Measurements from ENCODE around the gene STYX.

STYX gene, protein sequence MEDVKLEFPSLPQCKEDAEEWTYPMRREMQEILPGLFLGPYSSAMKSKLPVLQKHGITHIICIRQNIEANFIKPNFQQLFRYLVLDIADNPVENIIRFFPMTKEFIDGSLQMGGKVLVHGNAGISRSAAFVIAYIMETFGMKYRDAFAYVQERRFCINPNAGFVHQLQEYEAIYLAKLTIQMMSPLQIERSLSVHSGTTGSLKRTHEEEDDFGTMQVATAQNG

DNA sequence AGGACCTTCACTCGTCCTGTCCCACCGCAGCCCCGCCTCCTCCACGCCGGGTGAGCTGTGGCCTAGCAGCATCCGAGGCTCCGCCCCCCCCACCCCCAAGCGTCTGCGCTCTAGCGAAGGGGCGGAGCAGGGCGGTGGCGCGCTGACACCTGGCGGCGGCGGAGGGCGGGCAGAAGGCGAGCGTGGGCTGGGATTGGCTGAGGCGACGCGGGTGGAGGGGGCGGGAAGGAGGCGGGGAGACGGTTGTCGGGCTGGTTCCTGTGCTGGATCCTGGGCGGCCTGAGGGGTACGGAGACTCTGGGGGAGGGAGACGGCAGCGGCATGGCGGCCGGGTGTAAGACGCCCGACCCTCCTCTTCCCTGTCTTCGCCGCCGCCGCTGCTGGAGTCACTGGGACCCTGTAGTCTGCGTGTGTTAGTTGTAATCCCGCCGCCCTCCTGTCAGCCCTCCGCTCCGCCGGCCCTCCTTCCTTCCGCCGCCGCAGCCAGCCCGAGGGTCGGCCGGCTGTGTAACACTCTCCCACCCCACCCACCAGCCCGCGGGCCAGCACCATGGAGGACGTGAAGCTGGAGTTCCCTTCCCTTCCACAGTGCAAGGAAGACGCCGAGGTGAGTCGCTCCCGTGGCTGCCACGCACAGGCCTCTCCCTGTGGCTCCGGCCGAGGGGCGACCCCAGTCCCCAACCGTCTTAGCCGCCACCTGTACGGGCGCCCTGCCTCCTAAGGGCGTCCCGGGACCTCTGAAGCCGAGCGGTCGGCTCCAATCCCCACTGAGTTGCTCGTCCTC, at the start of gene STYX:
TSS of gene STYX (plus strand) at position 242 of the 784 bp plus-strand sequence. CDS start at position 551, 309 bp downstream.
- peak; percentile 93 for DNase-seq

DNA sequence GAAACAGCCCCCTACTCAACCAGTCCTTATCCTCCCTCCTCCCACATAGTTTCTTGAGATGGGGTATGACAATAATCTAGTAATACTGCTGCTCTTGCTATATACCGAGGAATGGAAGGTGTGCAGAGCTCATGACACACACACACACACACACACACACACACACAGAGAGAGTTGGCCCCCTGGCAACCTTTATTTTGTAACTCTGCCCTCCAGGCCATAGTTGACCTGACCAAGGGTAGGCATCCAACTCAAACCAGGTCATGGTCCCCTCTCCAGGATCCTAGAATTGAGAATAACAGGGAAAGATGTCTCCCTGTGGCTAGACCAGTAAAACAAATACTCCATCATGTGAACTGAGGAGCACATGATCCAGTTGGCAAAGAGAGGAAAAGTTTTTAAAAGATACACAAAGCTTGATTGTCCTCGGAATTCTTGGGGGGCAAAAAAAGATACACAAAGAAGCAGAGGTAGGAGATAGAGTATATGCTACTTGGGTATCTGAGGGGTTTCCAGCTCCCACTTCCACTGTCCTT, 45.9 kb upstream of the STYX start:
- no peak for DNase-seq

DNA sequence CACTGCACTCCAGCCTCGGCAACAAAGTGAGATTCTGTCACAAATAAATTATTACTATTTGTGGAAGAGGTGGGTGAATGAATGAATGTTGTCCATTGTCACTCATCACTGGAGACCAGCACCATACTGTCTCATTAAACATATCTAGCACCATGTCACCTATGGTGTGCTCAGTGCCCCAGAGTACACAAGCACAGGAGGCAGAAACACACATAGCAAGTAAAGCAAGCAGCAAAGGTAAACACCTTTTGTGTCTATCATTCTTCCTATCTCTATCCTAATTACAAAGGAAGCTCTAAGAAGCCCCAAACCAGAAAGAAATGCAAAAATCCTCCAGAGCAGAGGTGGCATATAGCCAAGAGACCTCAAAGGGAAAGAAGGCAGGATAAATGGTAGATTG, 43.8 kb upstream of the STYX start:
- DNase-seq: no peak

DNA sequence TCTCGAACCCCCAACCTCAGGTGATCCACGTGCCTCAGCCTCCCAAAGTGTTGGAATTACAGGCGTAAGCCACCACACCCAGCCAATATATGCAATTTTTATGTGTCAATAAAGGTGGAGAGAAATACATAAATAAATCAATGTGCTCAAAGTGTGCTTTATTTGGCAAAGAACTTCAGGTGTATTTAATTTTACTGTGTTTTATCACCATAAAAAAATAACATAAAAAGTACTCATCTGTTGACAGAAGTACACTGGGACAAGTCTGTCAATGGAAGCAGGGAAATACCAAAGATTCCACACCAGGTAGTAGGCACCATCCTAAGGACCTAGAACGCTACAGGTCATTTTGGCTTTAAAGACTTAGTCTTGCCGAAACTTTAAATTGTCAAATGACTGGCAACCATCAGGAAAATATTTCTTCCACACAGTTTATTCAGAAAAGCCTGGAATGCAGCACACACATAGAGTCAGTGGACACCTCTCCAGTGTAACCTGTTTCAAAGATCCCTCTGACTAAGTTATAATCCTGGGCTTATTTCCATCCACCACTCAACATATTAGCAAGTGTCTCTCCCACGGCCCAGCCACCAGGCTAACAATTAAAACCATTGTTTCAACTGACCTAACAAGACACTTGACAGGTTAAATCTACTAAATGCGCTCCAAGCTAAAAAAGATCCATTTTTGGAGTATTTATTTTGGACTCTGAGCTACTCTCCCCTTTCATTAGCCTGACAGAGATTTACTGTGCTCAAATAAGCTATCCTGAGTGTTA, 38.8 kb upstream of the STYX start:
- no peak for DNase-seq

DNA sequence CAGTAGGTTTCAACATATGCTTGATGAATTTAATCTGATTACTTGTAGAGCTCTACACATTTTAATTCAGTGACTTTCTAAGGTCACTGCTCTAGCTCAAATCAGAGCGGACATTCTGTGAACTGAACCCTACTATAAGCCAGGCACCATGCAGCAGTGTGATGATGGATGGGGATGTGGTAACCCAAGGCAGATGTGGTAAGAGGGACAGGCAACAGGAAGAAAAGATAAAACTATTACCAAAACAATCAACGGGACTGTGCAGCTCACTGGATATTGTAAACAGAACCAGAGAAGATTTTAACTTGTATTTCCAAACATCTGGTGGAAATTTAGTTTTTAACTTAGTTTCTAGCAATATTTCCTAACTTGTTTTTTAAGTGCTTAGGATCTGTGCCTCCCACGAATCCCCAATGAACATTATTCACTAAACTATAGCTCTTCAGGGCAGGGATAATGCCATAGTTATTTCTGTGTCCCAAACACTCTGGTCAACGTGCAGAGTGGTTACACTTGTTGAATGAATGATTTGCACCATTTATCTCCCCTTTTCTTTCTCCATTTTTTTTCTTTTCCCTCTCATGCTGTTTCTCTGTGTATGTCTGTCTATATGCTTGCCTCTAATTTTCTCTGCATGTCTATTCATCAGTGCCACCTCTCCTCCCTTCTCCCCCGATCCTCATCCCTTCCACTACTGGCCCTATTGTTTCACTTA, 37.6 kb upstream of the STYX start:
- DNase-seq: no peak

DNA sequence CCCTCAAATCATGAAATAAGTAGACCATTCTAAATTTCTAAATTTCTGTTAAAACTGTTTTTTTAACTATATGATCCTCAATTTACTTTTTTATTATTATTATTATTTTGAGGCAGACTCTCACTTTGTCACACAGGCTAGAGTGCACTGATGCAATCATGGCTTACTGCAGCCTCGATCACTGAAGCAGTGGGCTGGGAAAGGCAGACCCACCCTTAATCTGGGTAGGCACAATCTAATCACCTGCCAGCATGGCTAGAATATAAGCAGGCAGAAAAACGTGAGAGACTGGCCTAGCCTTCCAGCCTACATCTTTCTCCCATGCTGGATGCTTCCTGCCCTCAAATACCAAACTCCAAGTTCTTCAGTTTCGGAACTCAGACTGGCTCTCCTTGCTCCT, 36.9 kb upstream of the STYX start:
- DNase-seq: no peak

DNA sequence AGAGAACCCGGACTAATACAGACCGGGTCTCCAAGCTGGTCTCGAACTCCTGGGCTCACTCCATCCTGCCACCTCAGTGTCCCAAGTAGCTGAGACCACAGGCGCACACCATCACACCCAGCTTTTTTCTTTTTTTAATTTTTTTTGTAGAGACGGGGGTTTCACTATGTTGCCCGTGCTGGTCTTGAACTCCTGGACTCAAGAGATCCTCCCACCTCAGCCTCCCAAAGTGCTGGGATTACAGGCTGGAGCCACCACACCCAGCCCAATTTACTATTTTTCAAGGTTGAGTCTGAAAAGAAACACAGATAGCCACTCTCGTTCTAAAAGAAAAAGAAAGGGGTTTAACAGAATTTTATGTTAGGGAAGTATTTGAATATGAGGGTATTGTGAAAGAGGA, 36.4 kb upstream of the STYX start:
- no peak for DNase-seq

DNA sequence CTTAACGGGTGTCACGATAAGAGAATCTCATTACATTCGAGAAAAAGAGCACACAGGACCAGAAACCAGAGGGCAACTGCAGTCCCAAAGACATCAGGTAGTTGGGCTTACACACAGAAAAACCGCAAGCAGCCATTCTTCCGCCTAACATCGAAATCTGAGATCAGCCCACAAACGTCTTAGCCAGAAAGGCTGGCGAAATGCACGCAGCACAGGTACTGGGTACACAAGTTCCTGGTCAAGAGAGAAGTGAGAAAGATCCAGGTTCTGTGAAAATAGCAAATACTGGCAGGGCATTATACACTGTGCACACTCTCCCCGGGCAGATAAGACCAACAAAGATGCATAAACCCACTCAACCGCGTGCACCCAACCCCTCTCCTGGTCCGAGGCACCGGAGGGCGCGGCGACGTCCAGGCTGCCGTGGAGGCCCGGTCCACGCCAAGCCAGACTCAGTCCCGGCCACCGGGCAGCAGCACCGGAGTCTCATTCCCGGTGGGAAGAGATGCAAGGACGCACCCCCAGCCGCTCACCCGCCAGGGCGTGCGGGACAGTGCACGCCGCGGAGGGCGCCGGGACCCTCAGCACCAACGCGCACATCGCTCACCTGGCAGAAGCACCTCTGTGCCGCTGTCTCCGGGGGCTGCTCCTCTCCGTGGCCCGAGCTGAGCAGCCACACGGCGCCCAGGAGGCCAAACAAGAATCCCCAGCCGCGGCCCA, 35.0 kb upstream of the STYX start:
- no peak for DNase-seq

DNA sequence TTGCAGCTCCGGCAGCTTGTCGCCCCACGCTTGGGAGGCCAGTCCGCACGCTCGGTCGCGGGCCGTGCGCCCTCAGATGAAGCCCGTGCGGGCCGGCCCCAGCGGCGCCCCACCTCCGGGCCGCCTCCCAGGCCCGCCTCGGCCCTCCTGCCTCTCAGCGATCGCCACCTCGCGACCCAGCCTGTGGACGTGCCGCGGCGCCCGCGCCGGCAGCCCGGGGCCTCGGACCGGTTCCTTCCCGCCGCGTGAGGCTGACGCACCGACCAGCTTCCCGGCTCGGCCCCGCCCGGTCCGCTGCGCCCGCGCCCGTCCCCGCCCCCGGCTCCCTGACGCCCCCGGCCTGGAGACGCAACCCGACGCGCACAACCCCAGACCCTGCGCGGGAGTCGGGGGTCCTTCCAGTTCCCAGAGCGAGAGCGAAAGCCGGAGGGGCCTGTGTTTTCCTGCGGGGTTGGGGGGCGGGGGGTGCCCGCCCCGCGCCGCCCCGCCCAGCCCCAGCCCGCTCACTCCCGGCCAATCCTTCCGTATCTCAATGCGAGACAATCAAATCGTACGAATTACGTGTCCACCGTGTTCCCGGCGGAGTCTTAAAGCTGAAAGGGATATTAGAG, 34.4 kb upstream of the STYX start, which contains the start of gene ERO1A:
TSS of gene ERO1A (minus strand) at position 78 of the 611 bp plus-strand sequence. CDS start at position 1, 77 bp downstream.
- DNase-seq: peak; percentile 60

DNA sequence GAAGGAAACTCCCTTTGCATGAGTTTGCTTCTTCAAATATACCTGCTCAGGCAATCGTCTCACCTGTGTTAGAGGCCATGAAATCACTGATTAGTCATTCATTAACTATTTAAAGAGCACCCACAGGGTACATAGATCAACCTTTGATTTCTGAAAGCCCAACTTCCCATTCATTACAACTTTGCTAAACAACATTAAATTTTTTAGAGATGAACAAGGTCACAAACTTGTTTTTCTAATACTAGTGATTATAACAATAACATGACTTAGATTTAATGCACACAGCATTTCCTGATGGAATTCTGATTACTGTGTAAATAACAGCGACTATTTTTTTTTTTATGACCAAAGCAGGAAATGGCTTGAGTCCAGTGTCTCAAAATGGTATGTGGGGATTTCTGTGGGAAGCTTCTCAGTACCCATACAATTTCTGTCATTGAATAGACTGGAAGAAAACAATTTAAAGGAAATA, 29.2 kb upstream of the STYX start:
- DNase-seq: no peak

DNA sequence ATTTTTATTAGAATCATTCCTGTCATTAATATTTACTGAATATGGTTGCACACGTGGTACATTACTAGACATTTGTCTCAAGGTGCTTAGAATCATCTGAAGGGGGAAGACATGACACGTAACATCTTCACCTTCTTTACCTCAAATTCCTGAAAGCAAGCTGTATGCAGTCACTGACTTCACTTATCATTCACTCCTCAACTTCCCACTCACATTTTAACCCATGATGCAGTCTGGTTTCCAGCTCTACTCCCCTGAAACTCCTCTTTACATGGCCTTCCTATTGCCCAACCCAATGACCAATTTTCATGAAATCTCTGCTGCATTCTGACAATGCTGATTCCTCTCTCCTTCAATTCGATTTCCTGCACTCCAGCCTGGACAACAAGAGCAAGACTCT, 28.7 kb upstream of the STYX start:
- no peak for DNase-seq

DNA sequence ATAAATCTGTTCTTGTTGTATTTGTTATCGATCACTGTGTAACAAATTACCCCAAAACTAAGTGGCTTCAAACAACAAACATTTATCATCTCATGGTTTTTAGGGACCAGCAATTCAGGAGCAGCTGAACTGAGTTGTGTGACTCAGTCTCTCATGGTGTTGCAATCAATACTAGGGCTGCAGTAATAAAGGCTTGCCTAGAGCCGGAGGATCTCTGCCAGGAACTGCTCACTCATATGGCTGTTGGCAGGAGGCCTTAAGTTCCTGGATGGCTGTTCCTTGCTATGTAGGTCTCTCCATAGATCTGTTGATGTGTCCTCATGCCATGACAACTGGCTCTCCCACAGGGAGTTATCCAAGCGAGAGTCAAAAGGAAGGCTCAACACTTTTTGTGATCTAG, 26.7 kb upstream of the STYX start:
- DNase-seq: peak; percentile 92

DNA sequence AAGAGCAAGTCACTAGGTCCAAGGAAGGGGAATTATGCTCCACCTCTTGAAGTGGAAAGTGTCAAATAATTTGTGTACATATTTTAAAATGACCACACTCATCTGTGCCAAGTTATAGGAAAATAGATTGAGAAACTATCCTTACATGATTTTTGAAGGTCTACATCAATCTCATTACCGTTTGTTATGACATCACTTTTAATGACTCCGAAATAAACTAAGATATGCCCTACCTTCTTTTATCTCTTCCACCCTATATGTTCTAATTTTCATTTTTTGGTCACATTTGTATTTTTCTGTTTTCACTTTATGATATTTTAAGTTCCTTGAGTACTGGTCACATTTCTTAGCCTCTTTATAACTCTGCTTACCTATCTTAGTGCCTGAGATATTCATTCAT, 26.3 kb upstream of the STYX start:
- DNase-seq: no peak

DNA sequence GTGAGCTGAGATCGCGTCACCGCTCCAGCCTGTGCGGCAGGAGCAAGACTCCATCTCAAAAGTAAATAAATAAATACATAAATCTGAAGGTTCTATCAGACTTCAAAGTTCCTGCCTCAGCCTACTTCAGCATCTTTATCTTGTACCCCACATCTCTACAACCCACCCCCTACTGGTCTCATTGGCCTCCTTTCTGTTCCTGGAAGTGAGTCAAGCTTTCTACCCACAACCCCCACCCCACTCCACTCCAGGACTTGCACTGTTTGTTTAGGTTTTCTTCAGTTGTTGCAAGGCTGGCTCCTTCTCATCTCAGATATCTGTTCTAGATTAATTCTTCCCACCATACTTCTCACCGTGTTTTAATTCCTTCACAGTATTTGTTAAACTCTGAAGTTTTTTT, 23.7 kb upstream of the STYX start:
- DNase-seq: no peak

DNA sequence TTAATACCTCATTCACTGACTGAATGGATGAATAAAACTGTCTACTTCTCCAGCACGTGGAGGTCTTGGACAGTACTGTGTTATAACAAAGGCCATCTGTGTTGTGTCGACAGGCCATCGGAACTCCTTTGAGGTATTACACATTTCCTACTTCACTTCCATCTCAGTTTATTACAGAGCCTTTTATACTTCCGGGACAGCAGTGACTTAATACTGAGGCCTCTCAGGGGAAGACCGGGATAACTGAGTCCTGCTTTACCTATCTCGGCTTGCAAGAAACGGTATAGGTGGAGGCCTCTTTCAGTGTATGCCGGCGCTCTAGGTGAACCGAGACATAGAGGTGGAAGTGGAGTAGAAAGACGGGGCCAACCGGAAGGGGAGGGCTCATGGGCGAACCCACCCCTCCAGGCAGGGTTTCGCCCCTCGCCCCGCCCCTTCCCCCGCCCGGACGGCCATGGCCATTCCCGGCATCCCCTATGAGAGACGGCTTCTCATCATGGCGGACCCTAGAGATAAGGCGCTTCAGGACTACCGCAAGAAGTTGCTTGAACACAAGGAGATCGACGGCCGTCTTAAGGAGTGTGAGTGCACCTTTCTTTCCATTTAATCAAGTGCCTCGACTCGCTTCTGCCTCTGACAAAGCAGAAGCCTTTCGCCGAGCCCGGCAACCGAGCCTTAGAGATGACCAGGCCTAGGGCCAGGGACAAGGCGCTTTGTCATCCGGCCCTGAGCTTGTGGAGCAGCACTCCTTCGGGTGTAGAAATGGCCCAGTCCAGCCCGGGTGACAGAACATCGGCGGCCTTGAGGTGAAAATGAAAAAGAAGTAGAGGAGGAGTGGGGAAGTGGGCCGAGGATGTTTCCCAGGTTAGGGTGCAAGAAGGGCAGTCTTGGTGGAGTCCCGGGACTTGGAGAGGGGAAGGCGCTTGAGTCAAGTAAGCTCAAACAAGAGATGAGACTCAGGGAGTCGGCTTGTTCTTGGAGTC, 23.0 kb upstream of the STYX start, which contains the start of gene PSMC6:
TSS of gene PSMC6 (plus strand) at position 477 of the 983 bp plus-strand sequence. CDS start at position 497, 20 bp downstream.
- peak; percentile 76 for DNase-seq

DNA sequence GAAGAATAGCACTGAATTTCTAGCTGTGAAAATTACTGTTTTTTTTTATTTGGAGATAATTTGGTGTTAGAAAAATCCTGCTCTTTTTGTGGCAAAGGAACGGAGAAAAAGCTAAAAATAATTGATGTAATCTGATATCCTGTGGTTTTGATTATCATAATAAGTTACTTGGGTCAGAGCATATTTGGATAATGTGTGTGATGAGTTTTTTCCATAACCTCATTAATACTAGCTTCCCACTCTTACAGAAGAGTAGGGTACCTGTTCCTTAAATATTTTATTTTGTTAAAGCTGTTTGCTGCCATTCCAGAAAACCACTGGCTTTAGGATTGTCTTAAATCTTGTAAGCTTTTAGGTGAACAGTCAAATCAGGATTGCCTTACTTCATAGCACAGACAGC, 18.3 kb upstream of the STYX start:
- DNase-seq: no peak

DNA sequence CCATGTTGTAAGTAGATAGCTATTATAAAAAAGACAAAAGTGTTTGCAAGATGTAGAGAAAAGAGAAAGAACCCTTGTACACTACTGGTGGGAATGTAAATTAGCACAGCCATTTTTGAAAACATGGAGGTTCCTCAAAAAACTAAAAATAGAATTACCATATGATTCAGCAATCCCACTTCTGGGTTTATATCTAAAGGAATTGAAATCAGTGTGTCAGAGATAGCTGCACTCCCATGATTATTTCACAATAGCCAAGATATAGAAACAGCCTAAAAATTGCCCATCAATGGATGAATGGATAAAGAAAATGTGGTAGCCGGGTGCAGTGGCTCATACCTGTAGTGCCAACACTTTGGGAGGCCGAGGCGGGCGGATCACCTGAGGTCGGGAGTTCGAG, 13.8 kb upstream of the STYX start:
- no peak for DNase-seq

DNA sequence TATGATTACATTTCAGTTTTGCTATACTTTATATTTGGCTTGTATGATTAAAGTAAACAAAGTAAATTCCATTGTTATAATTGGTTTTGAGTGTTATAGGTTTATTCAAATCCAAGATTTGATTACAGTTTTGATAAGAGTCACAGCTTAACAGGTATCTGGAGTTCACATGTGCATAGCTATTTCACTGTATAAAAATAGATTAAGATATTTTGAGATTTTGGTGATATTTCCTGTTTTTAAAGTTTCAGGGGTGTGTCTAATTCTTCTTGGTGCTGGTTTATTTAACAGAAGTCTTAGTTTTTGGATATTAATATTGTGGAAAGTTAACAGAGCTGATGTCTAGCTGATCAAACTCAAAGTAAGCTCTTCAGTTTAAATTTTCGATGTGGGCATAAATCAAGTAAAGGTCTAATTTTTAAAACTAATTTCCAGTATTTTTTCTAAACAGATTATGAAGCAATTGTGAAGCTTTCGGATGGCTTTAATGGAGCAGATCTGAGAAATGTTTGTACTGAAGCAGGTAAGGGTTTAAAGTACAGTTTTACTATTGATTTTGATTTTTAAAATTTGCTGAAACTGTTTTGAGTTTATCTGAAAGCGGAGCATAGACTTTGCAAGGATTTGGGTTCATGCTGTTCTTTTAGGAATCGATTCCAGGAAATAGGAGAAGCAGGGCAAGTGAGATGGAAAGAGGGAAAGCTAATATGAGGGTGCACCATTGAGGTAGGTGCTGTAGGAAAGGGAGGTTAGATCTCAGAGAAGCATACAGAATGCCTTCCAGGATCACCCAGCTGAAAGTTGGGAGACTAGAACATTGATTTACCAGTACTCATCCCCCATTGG, 6.2 kb upstream of the STYX start:
- DNase-seq: no peak

DNA sequence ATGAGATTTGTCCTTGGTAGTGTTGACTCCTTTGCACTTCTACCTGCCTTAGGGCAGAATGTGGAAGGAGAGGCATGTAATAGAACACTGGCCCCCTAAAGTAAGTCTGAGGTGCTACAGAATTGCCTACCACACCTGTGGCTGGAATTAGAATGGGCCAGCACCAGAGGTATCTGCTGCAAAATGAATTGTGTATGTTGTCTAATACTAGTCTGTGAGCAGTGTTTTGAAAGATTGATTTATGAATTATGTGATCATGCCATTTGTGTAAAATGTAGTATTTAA, 5.7 kb upstream of the STYX start:
- DNase-seq: no peak
